NCI-H226 (cell line): ENCODE data around the gene RNF114.

ENCODE experiments used
- DNase-seq: peaks from one replicate; pipeline ENCODE4 v3.0.0-alpha.2; 2015

The RNF114 gene

GRCh38 chr20:49904440-49905214 lies 31.6 kb upstream of the RNF114 start:
- no peak for DNase-seq

GRCh38 chr20:49905415-49906091 lies 30.6 kb upstream of the RNF114 start:
- no peak for DNase-seq

DNA sequence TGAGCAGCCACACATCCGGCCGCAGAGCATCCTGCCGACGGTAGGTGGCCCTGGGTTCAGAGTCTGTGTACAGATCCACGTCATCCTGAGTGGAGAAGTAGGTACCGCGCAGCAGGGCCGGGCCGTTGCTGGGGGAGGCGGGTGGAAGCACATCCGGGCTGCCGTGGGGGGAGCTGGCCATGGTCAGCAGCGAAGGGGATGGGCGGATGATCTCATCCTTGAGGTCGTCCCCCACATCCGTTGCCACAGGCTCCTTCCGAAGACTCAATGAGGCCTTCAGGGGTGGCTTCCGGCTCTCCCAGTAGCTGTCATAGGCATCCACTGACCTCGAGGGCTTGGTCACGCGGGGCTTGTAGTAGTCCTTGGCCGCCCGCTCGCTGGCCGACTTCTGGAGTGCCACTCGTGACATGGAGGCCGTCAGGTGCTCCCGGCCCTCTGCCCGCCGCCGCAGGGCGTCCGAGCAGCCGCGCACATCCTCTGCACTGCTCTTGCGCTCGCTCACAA lies 30.0 kb upstream of the RNF114 start:
- no peak for DNase-seq

DNA sequence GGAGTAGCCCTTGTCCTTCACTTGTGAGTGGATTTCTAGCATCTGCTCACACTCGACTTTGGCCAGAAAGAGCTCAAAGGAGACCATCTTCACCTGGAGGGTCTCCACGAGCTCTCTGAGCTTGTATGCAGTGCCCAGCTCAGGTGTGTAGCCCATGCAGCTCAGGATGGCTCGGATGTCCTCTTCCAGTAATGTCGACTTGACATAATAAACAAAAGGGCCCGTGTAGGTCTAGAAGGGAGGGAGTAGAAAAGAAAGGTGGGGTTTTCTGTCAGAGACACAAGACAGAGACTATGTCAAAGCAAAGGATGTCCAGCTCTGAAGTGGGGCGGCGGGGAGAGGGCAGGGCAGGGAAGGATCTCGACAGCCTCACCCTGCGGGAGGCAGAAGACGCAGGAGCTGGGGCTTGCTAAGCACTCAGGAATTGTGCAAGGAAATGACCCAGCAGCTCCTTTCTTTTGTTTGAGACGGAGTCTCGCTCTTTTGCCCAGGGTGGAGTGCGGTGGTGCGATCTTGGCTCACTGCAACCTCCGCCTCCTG lies 29.5 kb upstream of the RNF114 start:
- DNase-seq, result no peak

- DNase-seq, result no peak
These were observed 28.6 kb upstream of the RNF114 start for GRCh38 chr20:49907405-49908257.

GRCh38 chr20:49908258-49908565 lies 28.0 kb upstream of the RNF114 start:
- no peak for DNase-seq

GRCh38 chr20:49909499-49910339 lies 26.5 kb upstream of the RNF114 start:
- no peak for DNase-seq

GRCh38 chr20:49910340-49910706 lies 25.9 kb upstream of the RNF114 start:
- no peak for DNase-seq

DNA sequence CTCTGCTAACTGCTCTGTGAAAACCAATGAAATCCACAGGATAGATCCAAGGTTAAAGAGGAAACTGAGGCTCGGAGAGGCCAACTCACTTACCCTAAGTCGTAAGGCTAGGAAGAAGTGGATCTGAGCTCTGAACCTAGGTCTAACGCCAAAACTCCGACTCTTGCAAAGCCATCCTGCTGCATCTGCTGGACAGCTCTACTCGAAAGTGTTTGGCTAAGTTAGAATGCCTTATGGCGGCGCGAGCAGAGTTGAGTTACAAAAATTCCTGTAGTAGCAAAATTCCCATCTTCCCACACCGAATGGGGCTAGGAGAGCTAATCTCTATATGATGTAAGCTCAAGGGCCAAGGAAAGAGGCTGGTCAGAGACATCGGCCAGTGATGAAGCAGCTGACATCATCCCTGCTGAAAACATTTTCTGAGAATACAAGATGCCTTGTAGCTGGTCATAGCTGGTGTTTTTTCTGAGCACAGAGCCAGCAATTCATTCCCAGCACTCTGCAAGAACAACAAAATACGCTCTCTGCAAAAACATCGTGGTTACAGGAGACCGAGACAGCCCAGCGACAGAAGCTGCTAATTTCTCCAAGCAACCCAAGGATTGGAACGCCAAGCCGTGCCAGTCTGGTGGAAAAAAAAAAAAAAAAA lies 22.7 kb upstream of the RNF114 start:
- no peak for DNase-seq

- DNase-seq, result no peak
These were observed 21.7 kb upstream of the RNF114 start for GRCh38 chr20:49914310-49915117.

- no peak for DNase-seq
These were observed 21.1 kb upstream of the RNF114 start for GRCh38 chr20:49915118-49915379.

GRCh38 chr20:49915380-49916145 lies 20.6 kb upstream of the RNF114 start, which contains the start of gene SPATA2:
TSS of gene SPATA2 (minus strand) at chr20:49915529. CDS start at chr20:49908490, 7,039 bp downstream.
- peak; percentile 89 for DNase-seq

- DNase-seq, result no peak
These were observed 19.8 kb upstream of the RNF114 start for GRCh38 chr20:49916146-49917002.

DNA sequence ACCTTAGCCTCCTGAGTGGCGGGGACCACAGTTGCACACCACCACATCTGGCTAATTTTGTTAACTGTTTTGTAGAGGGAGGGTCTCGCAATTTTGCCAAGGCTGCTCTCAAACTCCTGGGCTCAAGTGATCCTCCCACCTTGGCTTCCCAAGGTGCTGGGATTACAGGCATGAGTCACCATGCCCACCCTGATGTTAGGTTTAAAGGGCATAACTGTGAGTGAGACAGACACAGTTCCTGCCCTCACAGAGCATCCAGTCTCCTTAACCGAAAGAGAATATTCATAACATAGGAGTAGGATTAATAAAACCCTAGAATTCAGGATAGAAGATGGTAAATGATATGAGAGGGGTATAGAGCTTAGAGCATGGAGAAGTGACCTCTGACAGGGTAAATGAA lies 17.8 kb upstream of the RNF114 start:
- DNase-seq, result no peak

DNA sequence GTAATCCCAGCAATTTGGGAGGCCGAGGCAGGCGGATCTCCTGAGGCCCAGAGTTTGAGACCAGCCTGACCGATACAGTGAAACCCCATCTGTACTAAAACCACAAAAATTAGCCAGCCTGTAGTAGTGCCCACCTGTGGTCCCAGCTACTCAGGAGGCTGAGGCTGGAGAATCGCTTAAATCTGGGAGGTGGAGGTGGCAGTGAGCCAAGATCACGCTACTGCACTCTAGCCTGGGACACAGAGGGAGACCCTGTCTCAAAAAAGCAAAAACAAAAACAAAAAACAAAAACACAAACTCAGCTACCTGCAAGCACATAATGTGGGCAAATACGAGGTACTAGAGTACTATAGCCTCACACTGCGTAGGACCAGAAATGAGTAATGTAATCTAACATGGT lies 17.2 kb upstream of the RNF114 start:
- no peak for DNase-seq

- DNase-seq, result no peak
These were observed 16.7 kb upstream of the RNF114 start for GRCh38 chr20:49919461-49919860.

- DNase-seq, result no peak
These were observed 11.9 kb upstream of the RNF114 start for GRCh38 chr20:49924247-49924646.

DNA sequence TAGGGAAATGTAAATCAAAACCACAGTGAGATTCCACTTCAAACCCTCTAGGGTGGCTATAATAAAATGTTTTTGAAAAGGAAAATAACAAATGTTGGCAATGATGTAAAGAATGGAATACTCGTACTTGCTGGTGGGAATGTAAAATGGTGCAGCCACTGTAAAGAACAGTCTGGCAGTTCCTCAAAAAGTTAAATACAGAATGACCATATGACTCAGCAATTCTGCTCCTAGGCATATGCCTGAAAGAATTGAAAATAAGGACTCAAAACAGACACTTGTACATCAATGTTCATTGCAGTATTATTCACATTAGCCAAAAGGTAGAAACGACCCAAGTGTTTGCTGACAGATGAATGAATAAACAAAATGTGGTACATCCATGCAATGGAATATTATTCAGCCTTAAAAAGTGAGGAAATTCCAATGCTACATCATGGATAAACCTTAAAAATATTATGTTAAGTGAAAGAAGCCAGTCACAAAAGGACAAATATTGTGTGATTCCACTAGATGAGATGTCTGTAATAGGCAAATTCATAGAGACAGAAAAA lies 10.2 kb upstream of the RNF114 start:
- no peak for DNase-seq
